Measurements from ENCODE around the gene DGKB. TPM values are rescaled to one million over a fixed set of nuclear protein-coding genes. Genes with fewer than 3 reads are reported as not detected.

The DGKB gene
- total RNA-seq, 1 donor from 2014 or later = not detected

- H3K27me3 ChIP-seq = no peaks in the 10 kb centered on the region
- no peak for DNase-seq (ENCODE audit: low spot score in 2 of 2)
- H3K4me3 ChIP-seq = no peak overlapping the region
- intact Hi-C loops (cut with DNase I) = no loop called here
- H3K36me3 ChIP-seq = no peaks in the 10 kb centered on the region
- H3K9me3 ChIP-seq = no peaks in the 10 kb centered on the region
- no peak overlapping the region for H3K27ac ChIP-seq
- no peaks in the 10 kb centered on the region for H3K4me1 ChIP-seq
- TF ChIP-seq, protein P1, sequence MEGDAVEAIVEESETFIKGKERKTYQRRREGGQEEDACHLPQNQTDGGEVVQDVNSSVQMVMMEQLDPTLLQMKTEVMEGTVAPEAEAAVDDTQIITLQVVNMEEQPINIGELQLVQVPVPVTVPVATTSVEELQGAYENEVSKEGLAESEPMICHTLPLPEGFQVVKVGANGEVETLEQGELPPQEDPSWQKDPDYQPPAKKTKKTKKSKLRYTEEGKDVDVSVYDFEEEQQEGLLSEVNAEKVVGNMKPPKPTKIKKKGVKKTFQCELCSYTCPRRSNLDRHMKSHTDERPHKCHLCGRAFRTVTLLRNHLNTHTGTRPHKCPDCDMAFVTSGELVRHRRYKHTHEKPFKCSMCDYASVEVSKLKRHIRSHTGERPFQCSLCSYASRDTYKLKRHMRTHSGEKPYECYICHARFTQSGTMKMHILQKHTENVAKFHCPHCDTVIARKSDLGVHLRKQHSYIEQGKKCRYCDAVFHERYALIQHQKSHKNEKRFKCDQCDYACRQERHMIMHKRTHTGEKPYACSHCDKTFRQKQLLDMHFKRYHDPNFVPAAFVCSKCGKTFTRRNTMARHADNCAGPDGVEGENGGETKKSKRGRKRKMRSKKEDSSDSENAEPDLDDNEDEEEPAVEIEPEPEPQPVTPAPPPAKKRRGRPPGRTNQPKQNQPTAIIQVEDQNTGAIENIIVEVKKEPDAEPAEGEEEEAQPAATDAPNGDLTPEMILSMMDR (IDR thresholded peaks at IDR 0.05) = no peak
These were observed 43.3 kb downstream of the DGKB start for GRCh38 chr7:14859267-14859666.

DNA sequence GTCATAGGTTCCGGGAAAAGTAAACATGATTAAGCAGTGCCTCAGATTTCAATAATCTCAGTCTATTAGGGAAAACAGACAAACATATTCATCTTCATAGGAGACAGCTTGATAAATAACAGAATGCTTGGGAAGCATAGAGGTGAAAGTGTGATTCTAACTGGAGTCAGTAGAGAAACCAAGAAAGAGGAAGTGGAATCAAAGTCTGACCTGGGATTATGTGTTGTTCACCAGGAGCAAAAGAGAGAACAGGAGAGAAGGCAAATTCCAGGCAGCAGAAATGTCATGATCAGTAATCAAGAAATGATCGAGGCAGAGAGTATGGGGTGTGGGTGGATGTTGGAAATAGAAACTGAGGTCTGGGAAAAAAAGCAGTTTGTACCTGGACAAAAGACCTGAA is 43.7 kb downstream of the DGKB start:
- intact Hi-C loops (cut with DNase I) = no loop called here
- Histone ChIP-seq H3K27me3 (no peaks in the 10 kb centered on the region), H3K36me3 (no peaks in the 10 kb centered on the region), H3K4me3 (no peak overlapping the region), H3K4me1 (no peaks in the 10 kb centered on the region), H3K9me3 (no peaks in the 10 kb centered on the region), H3K27ac (no peak overlapping the region)
- TF ChIP-seq, protein P1 (IDR thresholded peaks at IDR 0.05) = no peak
- no peak for DNase-seq (ENCODE audit: low spot score in 2 of 2)

- H3K36me3 ChIP-seq = no peaks in the 10 kb centered on the region
- no peak overlapping the region for H3K4me3 ChIP-seq
- no peaks in the 10 kb centered on the region for H3K9me3 ChIP-seq
- TF ChIP-seq, protein P1 (IDR thresholded peaks at IDR 0.05) = no peak
- no peaks in the 10 kb centered on the region for H3K27me3 ChIP-seq
- H3K4me1 ChIP-seq = no peaks in the 10 kb centered on the region
- intact Hi-C loops (cut with DNase I) = no loop called here
- no peak for DNase-seq (ENCODE audit: low spot score in 2 of 2)
- H3K27ac ChIP-seq = no peak overlapping the region
These were observed 44.1 kb downstream of the DGKB start for GRCh38 chr7:14858410-14858809.

DNA sequence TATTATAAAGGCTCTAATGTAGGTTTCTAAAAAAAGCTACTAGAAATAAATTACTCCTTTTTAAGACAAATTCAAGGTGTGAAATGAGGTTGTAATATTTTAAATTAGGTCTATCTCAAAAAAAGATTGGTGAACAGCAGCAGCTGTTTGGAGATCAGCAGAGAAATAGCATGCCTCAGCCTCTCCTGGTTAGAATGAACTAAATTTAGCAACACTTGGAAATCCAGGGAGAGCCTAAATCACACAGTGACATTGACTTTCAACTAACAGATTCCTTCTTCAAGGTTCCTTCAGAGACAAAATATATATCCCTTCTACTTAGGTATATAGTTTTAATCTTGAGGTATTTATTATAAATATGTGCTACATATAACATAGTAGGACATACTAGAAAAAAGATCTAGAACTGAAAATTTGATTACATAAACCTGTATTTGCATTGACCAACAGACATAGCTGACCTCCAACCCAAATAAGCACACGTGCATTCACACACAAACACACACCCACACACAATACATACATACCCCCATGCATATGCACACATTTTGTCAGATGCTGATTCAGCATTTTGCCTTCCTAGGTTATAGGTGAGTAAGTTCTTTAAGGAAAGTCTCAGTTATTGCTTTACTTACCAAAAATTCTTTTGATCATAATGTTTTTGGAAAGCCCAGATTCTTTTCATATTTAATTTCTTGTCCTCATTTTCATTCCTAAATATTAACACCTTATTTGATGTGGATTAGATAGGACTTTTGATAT is 47.3 kb downstream of the DGKB start:
- no peak overlapping the region for H3K27ac ChIP-seq
- no peak for DNase-seq (ENCODE audit: low spot score in 2 of 2)
- H3K36me3 ChIP-seq = no peaks in the 10 kb centered on the region
- TF ChIP-seq, protein P1 (IDR thresholded peaks at IDR 0.05) = no peak
- H3K4me1 ChIP-seq = no peaks in the 10 kb centered on the region
- intact Hi-C loops (cut with DNase I) = no loop called here
- no peaks in the 10 kb centered on the region for H3K27me3 ChIP-seq
- no peaks in the 10 kb centered on the region for H3K9me3 ChIP-seq
- H3K4me3 ChIP-seq = no peak overlapping the region

DNA sequence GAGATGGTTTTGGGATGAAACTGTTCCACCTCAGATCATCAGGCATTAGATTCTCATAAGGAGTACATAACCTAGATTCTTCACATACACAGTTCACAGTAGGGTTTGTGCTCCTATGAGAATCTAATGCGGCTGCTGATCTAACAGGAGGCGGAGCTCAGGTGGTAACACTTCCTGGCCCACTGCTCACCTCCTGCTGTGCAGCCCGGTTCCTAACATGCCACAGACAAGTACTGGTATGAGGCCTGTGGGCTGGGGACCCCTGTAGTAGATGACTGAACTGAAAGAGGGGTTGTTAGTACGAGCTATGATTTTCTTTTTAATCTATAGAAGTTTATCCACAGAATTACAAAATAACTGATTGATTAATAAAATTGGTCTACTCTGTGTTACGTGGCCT is 48.1 kb downstream of the DGKB start:
- H3K27ac ChIP-seq = no peak overlapping the region
- H3K4me3 ChIP-seq = no peak overlapping the region
- no peaks in the 10 kb centered on the region for H3K4me1 ChIP-seq
- TF ChIP-seq, protein P1 (IDR thresholded peaks at IDR 0.05) = no peak
- H3K9me3 ChIP-seq = no peaks in the 10 kb centered on the region
- no peaks in the 10 kb centered on the region for H3K36me3 ChIP-seq
- no peak for DNase-seq (ENCODE audit: low spot score in 2 of 2)
- intact Hi-C loops (cut with DNase I) = no loop called here
- H3K27me3 ChIP-seq = no peaks in the 10 kb centered on the region

Measured in ascending aorta (tissue), 2 donors.